ENCODE measurements around the gene HTT. TPM values are rescaled to one million over a fixed set of nuclear protein-coding genes. Genes with fewer than 3 reads are reported as not detected.

The HTT gene
- total RNA-seq, 1 experiment from 2014 or later: 64.4 TPM

DNA sequence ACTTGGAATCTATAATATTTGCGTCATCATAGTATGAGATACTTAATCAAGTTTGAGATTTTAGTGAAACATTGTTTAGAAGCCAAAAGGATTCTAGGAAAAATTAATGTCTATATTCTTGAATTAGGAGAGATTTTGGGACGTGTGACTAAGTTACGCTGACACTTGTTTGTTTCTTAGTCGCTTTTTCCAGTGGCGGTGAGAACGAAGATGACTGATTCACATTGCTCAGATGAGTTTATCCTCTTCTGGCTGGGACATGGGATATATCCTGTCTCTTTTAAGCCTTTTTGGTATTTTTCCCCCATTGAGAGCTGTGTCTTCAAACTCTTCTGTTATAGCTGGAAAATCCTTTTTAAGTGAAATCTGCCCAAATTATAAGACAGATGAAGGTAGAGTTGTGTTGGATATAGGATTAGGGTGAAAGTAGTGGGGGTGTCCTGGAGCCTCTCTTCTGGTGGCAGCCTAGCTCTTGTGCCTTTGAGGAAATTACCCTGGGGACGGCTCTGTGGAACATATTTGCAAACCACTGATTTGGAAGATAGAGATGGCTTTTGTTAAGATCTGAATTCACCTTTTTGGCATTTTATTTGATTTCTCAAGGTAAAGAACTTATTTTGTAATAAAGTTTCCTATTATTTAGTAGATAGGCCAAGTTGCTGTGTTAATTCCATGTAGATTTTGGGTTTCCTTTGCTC is 49.7 kb downstream of the HTT start:
- no peaks in the 10 kb centered on the region for H3K4me1 Mint-ChIP-seq
- Histone ChIP-seq H3K27ac (ENCODE audit: insufficient read length, low read depth, low read length) (no peak overlapping the region), H2AFZ (ENCODE audit: low read length) (no peak overlapping the region), H3K27me3 (ENCODE audit: insufficient read depth, low read length) (no peaks in the 10 kb centered on the region), H3K14ac (ENCODE audit: insufficient read depth, low read length) (no peak overlapping the region), H4K91ac (ENCODE audit: insufficient read length, low read depth, low read length) (no peak overlapping the region), H3K79me2 (ENCODE audit: insufficient read depth, low read length) (no peaks in the 10 kb centered on the region), H3K9ac (ENCODE audit: extremely low read depth, insufficient read length, low read length) (no peak overlapping the region), H3T11ph (ENCODE audit: low read length) (no peak overlapping the region), H3K23ac (ENCODE audit: insufficient read length, low read depth, low read length) (no peak overlapping the region), H2BK5ac (ENCODE audit: insufficient read length, low read length) (no peak overlapping the region), H2AK5ac (ENCODE audit: insufficient read length, low read length) (no peak overlapping the region), H4K8ac (replicated peaks; ENCODE audit: insufficient read length, low read depth, low read length) (no peak overlapping the region), H4K5ac (ENCODE audit: insufficient read length, low read depth, low read length) (no peak overlapping the region), H3K56ac (ENCODE audit: insufficient read length, low read depth, low read length) (no peak overlapping the region), H3K4me1 (ENCODE audit: insufficient read depth, low read length) (no peaks in the 10 kb centered on the region), H2BK12ac (ENCODE audit: insufficient read length, low read depth, low read length) (no peak overlapping the region), H3K4me2 (ENCODE audit: insufficient read depth, insufficient read length, low read length) (no peak overlapping the region), H4K20me1 (ENCODE audit: control insufficient read depth, insufficient read depth, insufficient read length) (no peaks in the 10 kb centered on the region), H2BK15ac (ENCODE audit: low read depth, low read length) (no peak overlapping the region), H3K9me3 (ENCODE audit: control insufficient read depth, low read depth, low read length) (no peaks in the 10 kb centered on the region), H3K23me2 (ENCODE audit: insufficient read length, low read depth, low read length, poor library complexity, severe bottlenecking) (no peaks in the 10 kb centered on the region), H3K18ac (ENCODE audit: insufficient read length, low read depth, low read length) (no peak overlapping the region), H2BK20ac (ENCODE audit: low read depth, low read length, poor library complexity, severe bottlenecking) (no peak overlapping the region), H3K79me1 (ENCODE audit: insufficient read depth, low read depth, low read length, poor library complexity, severe bottlenecking) (no peaks in the 10 kb centered on the region), H2BK120ac (ENCODE audit: low read depth, low read length, poor library complexity, severe bottlenecking) (no peak overlapping the region), H3K4ac (ENCODE audit: low read depth, low read length) (no peak overlapping the region)
- peaks cover 30 to 62% (median 58%) of the 10 kb centered on the region in 3 experiments for H3K36me3 Mint-ChIP-seq (ENCODE audit: insufficient read depth in 1 of 3, low read depth in 3 of 3)
- no peak for DNase-seq
- no peak overlapping the region; a peak in 1 of 7 replicates for H3K27ac Mint-ChIP-seq
- H3K4me3 Mint-ChIP-seq: no peak overlapping the region
- TF ChIP-seq, protein P1, sequence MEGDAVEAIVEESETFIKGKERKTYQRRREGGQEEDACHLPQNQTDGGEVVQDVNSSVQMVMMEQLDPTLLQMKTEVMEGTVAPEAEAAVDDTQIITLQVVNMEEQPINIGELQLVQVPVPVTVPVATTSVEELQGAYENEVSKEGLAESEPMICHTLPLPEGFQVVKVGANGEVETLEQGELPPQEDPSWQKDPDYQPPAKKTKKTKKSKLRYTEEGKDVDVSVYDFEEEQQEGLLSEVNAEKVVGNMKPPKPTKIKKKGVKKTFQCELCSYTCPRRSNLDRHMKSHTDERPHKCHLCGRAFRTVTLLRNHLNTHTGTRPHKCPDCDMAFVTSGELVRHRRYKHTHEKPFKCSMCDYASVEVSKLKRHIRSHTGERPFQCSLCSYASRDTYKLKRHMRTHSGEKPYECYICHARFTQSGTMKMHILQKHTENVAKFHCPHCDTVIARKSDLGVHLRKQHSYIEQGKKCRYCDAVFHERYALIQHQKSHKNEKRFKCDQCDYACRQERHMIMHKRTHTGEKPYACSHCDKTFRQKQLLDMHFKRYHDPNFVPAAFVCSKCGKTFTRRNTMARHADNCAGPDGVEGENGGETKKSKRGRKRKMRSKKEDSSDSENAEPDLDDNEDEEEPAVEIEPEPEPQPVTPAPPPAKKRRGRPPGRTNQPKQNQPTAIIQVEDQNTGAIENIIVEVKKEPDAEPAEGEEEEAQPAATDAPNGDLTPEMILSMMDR (conservative IDR thresholded peaks at IDR 0.05): no peak
- no peaks in the 10 kb centered on the region for H3K9me3 Mint-ChIP-seq
- H3K27me3 Mint-ChIP-seq (ENCODE audit: low read depth): no peaks in the 10 kb centered on the region
- WGBS (ENCODE audit: extremely low coverage, insufficient read length, low lambda C conversion rate): no CpG with 5 or more reads among the region's 7 CpGs
